ENCODE measurements around the gene NPW.

DNA sequence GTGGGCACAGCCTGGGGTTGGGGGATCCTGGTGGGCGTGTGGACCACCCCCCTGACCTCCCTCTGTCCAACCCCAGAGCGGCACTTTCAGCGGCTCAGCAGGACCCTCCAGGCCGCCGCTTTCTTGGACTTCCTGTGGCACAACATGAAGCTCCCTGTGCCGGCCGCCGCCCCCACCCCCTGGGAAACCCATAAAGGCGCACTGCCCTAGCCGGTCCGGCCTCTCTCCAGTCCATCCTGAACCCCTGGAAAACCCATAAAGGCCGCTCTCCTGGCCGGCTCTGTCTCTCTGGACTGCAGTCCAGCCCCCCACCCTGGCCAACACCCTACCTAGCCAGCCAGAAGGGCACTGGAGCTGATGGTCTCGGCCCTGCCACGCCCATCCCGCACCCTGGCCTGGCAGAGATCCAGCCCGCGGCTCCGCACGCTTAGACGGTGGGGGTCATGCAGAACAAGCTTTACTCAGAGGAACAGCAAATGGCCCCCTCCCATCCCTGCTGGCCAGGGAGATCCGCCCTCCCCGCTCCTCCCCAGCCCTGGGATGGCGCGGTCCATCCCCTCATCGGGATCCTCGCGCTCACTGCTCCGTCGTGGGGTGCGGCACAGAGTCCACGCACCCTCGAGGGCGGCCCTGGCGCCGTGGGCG lies 41.0 kb upstream of the NPW start:
- TF ChIP-seq, protein P1, sequence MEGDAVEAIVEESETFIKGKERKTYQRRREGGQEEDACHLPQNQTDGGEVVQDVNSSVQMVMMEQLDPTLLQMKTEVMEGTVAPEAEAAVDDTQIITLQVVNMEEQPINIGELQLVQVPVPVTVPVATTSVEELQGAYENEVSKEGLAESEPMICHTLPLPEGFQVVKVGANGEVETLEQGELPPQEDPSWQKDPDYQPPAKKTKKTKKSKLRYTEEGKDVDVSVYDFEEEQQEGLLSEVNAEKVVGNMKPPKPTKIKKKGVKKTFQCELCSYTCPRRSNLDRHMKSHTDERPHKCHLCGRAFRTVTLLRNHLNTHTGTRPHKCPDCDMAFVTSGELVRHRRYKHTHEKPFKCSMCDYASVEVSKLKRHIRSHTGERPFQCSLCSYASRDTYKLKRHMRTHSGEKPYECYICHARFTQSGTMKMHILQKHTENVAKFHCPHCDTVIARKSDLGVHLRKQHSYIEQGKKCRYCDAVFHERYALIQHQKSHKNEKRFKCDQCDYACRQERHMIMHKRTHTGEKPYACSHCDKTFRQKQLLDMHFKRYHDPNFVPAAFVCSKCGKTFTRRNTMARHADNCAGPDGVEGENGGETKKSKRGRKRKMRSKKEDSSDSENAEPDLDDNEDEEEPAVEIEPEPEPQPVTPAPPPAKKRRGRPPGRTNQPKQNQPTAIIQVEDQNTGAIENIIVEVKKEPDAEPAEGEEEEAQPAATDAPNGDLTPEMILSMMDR (conservative IDR thresholded peaks at IDR 0.05 in 1 of 2, IDR thresholded peaks at IDR 0.05 in 1 of 2; ENCODE audit: low read depth in 1 of 2, low read length in 2 of 2) = no peak
- no peak for TF ChIP-seq EZH2 (IDR thresholded peaks at IDR 0.05; ENCODE audit: low read length, missing control alignments)
